NCI-H1694 treated with DMSO at 0.1 percent for 48 hours (cell line): ENCODE results near the gene RABEP1.
A peak's percentile ranks its signal among the peaks of the same experiment; 100 is the strongest.

Experiments used
- DNase-seq: peaks from one replicate; lab custom pipeline; 2025; lab: John Stamatoyannopoulos, UW

The RABEP1 gene

GRCh38 chr17:5269241-5269960 lies 12.7 kb upstream of the RABEP1 start:
- no peak for DNase-seq

DNA sequence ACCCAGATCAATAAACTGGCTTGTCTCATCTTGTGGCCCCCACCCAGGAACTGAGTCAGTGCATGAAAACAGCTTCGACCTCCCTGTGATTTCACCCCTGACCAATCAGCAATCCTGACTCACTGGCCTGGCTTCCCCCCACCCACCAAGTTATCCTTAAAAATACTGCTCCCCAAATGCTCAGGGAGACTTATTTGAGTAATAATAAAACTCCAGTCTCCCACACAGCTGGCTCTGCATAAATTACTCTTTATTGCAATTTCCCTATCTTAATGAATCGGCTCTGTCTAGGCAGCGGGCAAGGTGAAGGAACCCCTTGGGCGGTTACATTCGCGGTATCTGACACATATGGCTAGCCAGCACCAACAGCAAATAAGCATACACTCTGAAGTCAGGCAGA lies 9.8 kb upstream of the RABEP1 start:
- no peak for DNase-seq

DNA sequence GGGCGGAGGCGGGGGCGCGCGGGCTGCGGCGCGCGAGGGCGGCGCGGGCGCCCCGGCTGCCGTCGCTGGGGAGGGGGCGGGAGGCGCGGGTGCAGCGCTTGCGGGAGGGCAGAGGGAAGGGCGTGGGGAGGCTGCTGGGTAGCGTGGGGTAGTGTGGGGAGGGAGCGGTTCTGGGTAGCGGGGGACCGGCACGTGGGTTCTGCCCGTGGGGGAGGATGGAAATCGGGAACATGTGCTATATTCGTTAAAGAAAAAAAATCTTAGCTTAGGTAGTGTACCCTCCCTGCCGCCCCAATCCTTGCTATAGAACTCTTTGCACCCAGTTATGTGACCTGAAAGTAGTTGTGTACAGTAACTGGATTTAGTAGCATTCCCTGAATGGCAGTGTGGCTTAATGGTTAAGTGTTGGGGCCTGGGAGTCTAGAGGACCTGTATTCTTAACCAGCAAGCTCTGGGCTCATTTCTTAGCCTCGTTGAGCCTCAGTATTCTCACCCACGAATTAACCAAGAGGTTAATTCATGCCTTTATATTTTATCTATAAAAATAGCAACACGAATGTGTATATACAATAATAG lies 646 bp downstream of the RABEP1 start:
- DNase-seq = peak; percentile 4

DNA sequence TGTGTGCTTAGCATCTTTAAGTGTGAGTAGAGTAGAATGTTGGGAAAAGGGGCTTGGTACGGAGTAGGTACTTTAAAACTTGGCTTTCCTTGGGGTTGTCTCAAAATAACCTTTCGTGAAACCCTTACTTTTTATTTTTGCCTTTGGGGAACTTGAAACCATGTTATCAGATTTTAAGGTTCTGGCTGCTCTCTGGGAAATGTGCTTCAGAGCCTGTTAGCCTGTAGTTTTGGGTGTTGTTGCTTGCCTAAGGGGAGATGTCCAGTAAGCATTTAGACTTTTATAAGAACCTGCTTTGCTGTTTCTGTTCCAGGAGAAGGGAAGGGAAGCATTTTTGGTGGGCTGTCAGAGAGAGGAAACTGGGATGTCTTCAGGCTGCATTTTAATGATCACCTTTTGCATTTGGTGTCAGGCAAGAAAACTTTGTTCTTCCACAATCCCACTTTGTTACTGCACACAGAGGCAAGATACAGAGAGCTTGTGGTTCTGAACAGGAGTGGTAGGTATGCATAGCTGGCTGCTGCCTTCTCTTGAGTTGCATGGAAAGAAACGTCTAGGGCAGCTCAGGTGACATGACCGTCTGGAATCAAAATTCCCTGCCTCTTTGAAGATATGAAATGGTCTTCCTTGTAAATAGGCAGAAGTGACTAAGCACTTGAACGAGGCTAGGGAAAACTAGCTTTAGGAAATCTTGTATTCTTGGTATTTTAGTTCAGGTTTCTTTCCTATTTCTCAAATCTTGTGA lies 1.7 kb downstream of the RABEP1 start:
- DNase-seq = no peak

DNA sequence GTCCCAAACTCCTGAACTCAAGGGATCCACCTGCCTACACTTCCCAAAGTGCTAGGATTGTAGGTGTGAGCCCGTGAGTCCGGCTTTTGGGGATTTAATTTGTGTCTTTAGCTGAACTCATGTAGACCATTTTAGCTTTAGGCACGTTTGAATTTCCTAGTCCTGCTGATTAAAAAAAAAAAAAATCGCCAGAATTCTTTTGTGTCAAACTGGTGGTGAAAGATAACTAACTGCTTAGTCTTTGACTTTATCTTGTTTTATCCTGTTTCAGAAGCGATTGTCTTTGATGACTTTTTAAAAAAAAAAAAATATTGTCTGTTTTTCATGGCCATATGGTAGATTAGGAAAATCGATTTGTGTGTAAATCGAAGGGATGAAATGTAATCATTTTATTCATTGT lies 2.6 kb downstream of the RABEP1 start:
- DNase-seq = no peak

DNA sequence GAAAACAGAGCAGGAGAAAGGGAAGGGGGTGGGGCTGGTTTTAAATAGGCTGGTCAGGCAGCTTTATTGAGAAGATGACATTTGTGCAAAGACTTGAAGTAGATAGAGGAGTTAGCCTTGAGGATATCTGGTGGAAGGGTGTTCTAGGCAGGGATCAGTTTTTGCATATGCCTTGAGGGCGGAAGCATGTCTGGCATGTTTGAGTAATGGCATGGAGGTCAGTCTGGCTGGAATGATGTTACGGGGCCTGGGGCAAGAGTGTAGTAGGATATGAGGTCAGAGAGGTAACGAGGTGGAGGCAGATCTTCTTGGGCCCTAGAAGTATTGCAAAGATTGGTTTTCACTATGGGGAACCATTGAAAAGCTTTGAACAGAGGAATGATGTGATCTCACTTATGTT lies 4.8 kb downstream of the RABEP1 start:
- no peak for DNase-seq

- DNase-seq = no peak
Measured at GRCh38 chr17:5291683-5292350, 9.7 kb downstream of the RABEP1 start.

DNA sequence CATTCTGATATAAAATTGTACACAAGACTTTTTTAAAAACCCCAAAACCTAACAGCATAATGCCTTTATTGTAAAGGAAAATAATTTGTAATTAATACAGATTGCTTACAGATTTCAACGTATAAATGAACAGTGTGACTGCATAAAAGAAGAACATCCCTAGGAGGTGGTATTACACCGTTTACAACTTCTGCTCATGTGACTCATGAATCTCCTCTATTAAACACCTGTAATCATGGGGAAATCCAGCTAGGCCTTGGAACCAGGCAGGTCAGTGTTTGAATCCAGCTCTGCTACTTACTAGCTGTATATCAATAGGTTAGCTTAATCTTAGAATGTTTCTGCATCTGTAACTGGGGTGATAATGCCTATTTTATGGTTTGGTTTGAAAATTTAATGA lies 15.2 kb downstream of the RABEP1 start:
- DNase-seq = no peak

DNA sequence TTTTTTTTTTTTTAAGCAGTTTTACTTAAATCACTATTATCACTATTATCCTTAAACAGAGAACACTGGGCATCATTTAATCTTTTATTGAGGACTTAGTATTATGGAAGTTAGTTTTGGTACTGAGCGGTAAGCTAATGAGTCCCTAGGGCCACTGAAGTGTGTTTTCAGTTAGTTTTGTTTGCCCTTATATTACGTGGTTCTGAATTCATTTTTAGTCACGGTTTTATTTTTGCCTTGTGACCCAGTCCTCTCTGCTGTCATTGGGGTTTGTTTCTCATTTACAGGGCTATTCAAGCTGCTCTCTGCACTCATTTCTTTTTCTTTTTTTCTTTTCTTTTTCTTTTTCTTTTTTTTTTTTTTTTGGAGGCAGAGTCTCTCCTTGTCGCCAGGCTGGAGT lies 17.3 kb downstream of the RABEP1 start:
- DNase-seq = no peak

DNA sequence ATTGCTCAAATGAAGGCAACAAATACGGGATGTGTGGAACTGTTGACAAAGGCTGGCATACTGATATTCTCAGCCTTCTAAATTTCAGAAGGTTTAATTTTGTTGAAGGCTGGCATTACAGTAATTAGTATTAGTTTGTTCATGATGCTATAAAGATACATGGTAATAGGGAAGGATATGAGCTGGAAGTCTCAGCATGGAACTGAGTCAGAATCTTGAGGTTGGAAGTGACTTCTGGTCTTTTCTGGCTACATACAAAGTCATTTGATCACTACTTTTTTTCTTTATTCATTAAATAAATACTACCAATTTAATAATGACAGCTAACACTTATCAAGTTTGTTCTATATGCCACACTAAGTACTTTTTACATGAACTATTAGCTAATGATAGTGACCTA lies 22.6 kb downstream of the RABEP1 start:
- no peak for DNase-seq

DNA sequence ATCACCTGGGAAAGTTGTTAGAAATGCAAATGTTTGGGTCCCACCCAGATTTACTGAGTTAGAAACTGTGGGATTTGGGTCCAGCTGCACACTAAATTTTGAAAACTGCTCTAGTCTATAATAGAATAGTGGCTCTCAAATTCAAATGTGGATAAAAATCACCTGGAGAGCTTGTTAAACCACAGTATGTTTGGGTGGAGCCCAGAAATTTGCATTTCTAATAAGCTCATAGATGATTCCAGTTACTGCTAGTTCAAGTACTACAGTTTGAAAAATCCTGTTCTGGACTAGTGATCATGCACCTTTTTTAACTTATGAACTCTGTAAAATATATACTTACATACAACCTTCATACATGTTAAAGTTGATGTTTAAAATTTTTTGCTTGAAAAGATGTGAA lies 27.8 kb downstream of the RABEP1 start:
- no peak for DNase-seq

DNA sequence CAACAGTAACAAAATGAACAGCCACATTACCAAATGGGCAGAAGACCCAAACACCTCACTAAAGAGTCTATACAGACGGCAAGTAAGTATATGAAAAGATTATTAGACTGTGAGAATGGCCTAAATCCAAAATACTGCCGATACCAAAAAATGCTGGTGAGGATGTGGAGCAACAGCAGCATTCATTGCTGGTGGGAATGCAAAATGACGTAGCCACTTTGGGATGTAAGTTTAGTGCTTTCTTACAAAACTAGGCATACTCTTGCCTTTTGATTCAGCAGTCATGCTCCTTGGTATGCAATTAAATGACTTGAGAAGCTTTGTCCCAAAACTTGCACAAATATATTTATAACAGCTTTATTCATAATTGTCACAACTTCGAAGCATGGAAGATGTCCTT lies 43.8 kb downstream of the RABEP1 start:
- DNase-seq = no peak

DNA sequence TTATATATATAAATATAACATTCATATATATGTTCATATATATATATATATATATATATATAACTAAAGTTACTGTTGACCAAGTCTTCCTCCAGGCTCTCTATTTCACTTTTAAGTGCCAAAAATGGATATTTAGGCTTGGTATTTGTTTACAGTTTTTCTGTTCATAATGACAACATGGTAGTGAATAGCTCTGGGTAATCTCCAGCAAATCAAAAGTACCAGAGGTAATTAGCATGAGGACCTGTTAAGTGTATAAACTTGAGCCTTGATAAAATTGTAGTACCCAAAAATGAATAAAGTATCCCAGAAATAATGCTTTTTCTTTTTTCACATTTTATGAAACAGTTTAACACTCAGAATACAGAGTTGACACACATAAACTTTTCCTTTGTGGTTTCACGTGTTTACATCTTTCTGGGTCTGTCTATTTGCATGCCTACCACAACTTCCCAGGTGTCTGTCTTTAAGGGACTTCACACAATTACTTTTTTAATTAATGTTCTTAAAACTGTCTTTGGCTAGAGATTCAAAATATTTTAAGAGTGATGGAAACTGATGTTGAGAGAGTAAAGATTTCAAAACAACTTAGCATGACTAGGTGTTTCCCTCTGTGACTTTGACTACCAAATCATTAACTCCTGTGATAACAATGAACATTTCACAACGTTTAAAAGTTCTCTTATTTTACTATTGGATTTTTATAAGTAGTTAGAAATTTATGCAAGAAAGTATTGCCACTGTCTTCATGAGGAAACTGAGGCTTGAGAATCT lies 47.9 kb downstream of the RABEP1 start:
- DNase-seq = no peak

DNA sequence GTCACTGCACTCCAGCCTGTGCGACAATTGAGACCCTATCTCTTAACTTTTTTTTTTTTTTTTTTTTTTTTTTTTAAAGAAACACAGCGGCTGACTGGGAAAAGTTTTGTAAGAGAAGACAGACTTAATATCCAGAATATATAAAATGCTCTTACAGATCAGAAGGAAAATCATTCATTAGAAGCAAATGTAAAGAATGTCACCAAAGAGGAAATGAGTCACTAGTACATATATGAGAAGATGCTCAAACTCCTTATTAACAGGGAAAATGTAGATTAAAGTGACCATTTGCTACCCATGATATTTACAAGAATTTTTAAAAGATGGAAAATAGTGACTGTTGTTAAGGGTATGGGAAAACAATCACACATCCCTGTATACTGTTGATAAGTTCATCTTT lies 48.9 kb downstream of the RABEP1 start:
- DNase-seq = no peak

- no peak for DNase-seq
Measured at GRCh38 chr17:5331506-5331905, 49.4 kb downstream of the RABEP1 start.

DNA sequence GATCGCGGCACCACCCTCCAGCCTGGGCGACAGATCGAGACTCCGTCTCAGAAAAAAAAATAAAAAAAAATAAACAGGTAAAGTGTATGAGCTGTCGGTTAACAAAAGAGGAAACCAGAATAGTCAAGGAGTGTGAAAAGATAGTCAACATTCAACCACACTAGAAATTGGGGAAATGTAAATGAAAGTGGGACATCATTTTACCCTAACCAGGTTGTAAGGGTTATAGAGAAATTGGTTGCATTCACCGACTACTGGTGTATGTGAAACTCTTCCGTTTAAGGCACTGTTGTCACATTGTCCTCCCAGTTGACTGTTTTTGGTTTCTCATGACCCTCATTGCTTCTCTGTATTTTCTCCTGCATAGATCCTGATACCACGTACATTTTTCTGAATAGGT lies 62.8 kb downstream of the RABEP1 start:
- no peak for DNase-seq

DNA sequence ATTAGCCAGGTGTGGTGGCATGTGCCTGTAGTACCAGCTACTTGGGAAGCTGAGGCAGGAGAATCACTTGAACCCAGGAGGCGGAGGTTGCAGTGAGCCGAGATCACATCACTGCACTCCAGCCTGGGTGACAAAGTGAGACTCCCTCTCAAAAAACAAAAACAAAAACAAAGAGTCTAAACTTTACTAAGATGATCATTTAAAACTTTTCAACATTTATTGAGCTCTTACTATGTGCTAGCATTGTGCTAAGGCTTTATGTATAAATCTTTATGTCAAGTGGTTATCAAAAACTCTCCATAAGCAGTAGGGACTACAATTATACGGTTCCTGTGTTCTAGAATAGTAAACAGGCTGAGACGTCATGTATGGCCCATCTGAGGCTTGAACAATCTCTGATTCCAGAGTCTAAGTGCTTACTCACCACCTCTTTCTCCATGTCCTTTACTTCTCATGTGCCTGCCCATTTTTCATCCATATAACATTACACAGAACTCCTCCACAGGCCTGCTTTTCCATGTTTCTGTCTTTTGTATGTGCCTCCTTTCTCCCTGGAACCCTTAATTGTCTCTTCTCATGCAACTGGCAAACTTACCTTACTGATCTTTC lies 70.7 kb downstream of the RABEP1 start:
- no peak for DNase-seq

GRCh38 chr17:5354310-5354709 lies 72.2 kb downstream of the RABEP1 start:
- DNase-seq = no peak

- no peak for DNase-seq
Measured at GRCh38 chr17:5354886-5355415, 72.9 kb downstream of the RABEP1 start.

GRCh38 chr17:5355421-5356129 lies 73.5 kb downstream of the RABEP1 start:
- no peak for DNase-seq

GRCh38 chr17:5361426-5361825 lies 79.3 kb downstream of the RABEP1 start:
- no peak for DNase-seq
